ENCODE results near the gene LDB3.

- TF ChIP-seq, protein P1, sequence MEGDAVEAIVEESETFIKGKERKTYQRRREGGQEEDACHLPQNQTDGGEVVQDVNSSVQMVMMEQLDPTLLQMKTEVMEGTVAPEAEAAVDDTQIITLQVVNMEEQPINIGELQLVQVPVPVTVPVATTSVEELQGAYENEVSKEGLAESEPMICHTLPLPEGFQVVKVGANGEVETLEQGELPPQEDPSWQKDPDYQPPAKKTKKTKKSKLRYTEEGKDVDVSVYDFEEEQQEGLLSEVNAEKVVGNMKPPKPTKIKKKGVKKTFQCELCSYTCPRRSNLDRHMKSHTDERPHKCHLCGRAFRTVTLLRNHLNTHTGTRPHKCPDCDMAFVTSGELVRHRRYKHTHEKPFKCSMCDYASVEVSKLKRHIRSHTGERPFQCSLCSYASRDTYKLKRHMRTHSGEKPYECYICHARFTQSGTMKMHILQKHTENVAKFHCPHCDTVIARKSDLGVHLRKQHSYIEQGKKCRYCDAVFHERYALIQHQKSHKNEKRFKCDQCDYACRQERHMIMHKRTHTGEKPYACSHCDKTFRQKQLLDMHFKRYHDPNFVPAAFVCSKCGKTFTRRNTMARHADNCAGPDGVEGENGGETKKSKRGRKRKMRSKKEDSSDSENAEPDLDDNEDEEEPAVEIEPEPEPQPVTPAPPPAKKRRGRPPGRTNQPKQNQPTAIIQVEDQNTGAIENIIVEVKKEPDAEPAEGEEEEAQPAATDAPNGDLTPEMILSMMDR (IDR thresholded peaks at IDR 0.05): no peak
- TF ChIP-seq EP300 (IDR thresholded peaks at IDR 0.05) (no peak), POLR2A (IDR thresholded peaks at IDR 0.05) (no peak)
Observed at GRCh38 chr10:86692023-86692514, 23.8 kb downstream of the LDB3 start.

All from upper lobe of left lung (tissue), 4 donors.